Measurements from ENCODE around the gene CYP27C1.

CYP27C1 gene

DNA sequence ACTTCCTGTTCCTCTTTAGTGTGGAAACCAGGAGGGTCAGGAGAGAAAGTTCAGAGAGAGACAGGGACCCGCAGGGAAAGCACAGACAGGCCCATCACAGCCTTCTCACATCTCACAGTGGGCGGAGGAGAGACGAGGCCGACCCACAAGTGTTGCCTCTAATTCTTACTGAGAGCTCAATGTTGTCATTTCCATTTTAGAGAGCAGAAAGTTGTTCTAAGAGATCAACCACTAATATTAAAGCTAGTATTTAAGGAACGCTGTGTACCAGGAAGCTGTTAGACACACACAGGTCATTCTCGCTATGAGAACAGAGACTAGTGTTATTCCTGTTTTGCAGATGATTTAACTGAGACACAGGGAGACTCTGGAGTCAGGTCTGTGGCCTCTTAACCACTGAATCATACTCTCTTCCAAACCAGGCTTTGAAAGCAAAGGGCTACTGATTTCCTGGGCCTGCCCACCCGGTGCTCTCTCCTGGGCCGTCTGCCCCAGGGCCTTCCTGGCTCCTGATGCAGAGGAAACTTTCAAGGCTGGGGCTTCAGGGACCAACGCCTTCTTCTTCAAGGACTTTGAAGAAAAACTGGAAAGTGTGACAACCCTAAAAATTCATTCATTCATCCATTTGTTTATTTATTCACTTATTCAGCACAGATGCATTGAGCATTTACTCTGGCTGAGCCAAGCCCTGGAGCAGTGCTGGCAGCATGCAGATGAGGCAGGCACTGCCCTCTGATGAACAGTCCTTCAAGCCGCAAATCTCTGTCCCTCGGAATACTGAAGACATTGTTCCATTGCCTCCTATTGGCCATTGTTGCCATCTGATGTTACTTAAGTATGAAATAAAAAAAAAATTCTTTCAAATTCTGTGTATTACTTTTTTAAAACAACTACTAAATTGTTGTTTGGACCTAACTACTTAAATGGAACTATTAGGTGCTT lies 76.0 kb downstream of the CYP27C1 start:
- TF ChIP-seq, protein P1, sequence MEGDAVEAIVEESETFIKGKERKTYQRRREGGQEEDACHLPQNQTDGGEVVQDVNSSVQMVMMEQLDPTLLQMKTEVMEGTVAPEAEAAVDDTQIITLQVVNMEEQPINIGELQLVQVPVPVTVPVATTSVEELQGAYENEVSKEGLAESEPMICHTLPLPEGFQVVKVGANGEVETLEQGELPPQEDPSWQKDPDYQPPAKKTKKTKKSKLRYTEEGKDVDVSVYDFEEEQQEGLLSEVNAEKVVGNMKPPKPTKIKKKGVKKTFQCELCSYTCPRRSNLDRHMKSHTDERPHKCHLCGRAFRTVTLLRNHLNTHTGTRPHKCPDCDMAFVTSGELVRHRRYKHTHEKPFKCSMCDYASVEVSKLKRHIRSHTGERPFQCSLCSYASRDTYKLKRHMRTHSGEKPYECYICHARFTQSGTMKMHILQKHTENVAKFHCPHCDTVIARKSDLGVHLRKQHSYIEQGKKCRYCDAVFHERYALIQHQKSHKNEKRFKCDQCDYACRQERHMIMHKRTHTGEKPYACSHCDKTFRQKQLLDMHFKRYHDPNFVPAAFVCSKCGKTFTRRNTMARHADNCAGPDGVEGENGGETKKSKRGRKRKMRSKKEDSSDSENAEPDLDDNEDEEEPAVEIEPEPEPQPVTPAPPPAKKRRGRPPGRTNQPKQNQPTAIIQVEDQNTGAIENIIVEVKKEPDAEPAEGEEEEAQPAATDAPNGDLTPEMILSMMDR (IDR thresholded peaks at IDR 0.05; ENCODE audit: low read depth, low read length): no peak
- no peak overlapping the region for H3K4me3 ChIP-seq (replicated peaks in 1 of 2; ENCODE audit: low read depth in 2 of 2, low read length in 2 of 2)
- peak; percentile 29 to 88 for DNase-seq (ENCODE audit: low read depth in 2 of 2)

DNA sequence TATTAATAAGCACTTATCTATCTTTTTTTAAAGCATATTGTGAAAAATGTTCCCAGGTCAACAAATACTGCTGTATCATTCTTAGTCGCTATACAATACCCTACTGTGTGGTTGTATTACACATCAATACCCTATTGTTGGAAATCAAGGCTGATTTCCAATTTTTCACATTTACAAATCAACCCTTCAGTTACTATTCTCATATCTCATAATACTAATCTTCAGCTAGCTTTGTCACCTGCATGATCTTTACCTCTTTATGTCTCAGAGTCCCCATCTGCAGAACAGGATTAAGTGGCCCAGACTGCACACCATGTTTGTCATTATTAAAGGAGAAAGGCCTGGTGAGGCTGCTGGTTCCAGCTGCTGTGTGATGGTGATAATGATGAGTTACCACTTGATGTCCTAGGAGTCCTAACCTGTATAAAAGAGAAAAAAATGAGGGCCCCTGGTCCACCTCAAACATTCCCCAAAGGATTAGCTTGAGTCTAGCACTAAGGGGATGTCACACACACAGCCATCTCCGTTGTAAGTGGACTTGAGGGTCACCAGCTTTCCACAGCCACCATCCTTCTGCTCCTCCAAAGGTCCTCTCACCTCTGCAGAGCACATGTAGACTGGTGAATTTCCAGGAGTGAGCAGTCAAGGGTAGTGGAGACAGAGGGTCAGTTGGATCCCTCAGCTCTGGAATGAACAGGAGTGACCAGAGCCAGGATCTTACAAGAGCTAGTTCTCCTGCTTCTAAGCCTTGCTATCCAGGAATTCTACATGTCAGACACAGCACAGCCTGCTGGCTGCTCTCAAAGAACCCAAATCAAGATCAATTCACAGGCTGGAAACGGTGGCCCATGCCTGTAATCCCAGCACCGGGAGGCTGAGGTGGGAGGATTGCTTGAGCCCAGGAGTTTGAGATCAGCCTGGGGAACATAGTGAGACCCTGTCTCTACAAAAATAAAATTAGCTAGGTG lies 77.2 kb downstream of the CYP27C1 start:
- no peak overlapping the region for H3K4me3 ChIP-seq (replicated peaks in 1 of 2; ENCODE audit: low read depth in 2 of 2, low read length in 2 of 2)
- DNase-seq (ENCODE audit: low read depth in 2 of 2): peak in 1 of 2 donors; percentile 17
- TF ChIP-seq, protein P1 (IDR thresholded peaks at IDR 0.05; ENCODE audit: low read depth, low read length): no peak

DNA sequence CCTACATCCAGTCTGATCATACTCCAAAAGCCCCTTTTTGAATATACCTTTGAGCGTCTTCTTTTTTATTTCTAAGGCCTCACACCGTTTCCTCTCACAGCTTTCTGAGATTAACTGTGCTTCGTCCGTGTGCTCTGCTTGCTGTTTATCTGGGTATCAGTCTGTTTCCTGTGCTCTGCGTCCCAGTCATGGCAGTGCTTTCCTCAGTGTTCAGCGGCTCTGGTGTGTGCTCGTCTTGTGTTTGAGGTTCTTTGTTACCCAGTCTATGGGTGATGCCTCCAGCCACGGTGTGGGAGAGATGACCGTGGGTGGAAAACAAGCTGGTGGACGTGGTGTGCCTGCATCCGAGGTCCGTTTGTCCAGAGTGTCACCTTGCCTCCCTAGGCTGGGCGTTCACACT lies 79.6 kb downstream of the CYP27C1 start:
- TF ChIP-seq, protein P1 (IDR thresholded peaks at IDR 0.05; ENCODE audit: low read depth, low read length): no peak

DNA sequence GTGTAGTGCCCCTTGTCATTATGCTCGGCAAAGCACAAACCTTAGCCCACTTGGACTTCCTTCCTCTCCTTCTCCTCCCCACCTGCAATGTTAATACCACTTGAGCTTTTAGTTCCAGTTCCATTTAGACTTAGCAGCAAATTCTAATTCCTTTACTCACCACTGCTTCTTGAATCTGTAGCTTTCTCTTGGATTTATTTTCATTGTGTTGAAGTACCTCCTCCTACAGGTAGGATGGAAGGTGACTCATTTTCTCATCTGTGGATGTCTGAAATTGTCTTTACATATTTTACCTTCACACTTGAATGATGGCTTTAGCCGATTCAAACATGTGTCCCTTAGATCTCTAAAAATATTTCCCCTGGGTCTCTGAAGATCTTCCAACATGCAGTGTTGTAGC lies 80.3 kb downstream of the CYP27C1 start:
- TF ChIP-seq, protein P1 (IDR thresholded peaks at IDR 0.05; ENCODE audit: low read depth, low read length): no peak

More for the DNA sequence above, 79.6 kb downstream of the CYP27C1 start:
- DNase-seq (ENCODE audit: low read depth in 2 of 2): no peak
- no peak overlapping the region for H3K4me3 ChIP-seq (replicated peaks in 1 of 2; ENCODE audit: low read depth in 2 of 2, low read length in 2 of 2)

DNA sequence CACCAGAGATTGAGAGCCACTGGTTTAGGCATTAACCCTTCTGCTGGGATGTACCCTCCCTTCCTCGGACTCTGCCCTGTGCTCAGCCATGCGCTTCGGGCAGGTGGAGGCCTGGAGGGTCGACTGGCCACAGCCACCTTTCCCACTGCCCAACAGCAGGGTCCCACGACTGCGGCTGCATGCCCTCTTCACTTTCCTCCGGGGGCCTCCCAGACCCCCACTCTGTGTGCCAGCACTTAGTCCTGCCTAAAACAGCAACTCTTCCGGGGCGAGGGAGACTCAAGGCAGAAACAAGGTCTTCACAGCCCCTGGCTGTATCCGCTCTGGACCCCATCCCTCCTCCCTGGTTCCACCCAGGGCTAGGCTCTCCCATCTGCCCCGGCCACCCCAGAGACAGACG lies 81.8 kb downstream of the CYP27C1 start:
- no peak overlapping the region for H3K4me3 ChIP-seq (replicated peaks in 1 of 2; ENCODE audit: low read depth in 2 of 2, low read length in 2 of 2)
- TF ChIP-seq, protein P1 (IDR thresholded peaks at IDR 0.05; ENCODE audit: low read depth, low read length): no peak
- DNase-seq (ENCODE audit: low read depth in 2 of 2): no peak

More for the DNA sequence above, 80.3 kb downstream of the CYP27C1 start:
- H3K4me3 ChIP-seq (replicated peaks in 1 of 2; ENCODE audit: low read depth in 2 of 2, low read length in 2 of 2): no peak overlapping the region
- no peak for DNase-seq (ENCODE audit: low read depth in 2 of 2)

DNA sequence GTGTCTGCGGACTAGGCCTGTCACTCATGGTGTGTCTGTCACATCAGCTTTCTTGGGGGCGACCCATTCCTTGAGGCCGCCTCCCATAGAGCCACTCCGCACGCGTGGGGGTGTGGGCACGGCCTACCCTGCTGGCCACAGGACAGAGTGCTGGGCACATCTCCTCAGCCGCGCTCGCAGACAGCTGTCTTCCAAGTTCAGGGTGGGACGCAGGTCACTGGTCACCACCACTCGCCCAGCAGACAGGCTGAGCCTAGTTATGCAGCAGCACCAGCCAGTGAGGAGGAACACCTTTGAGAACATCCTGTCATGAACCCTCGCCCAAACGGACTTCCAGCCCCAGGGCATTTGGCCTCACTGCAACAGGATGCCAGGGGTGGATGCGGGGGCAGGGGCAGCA lies 82.4 kb downstream of the CYP27C1 start:
- H3K4me3 ChIP-seq (replicated peaks in 1 of 2; ENCODE audit: low read depth in 2 of 2, low read length in 2 of 2): no peak overlapping the region
- DNase-seq (ENCODE audit: low read depth in 2 of 2): no peak
- TF ChIP-seq, protein P1 (IDR thresholded peaks at IDR 0.05; ENCODE audit: low read depth, low read length): no peak

All from cardiac fibroblast (primary cell).